GM21381 (cell line): ENCODE data around the gene LARP7.
"Not testable (repeated sequence)": the region's sequence is repeated elsewhere in the genome, so short reads cannot be mapped to it uniquely, and the experiment has no call there.

ENCODE experiments used
- ATAC-seq: cut with Tn5 transposase; IDR thresholded peaks from one replicate; pipeline ENCODE4 v1.9.1; 2021; ENCODE audit warnings: mild to moderate bottlenecking, moderate library complexity; ENCODE audit not compliant: unreplicated experiment

Gene LARP7

GRCh38 chr4:112649055-112649408 is 12.1 kb downstream of the LARP7 start:
- no peak for ATAC-seq

GRCh38 chr4:112650332-112650731 is 13.4 kb downstream of the LARP7 start:
- ATAC-seq = no peak

DNA sequence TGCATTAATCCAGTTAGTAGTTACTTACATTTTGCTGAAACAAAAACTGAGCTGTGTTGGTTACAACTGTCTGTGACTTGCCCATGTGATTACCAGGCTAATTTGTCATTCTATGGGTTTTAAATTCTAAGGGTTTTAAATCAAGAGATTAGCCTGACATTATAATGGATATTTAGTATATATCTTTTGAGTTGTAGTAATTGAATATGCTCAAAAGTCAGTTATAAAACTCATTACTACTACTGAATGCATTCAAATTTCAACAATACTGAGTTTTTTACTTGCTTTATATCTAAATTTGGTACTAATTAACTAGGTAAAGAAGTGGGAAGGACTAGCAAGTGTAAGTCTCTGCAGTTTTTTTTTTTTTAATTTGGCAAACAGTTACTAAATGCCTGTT is 14.7 kb downstream of the LARP7 start:
- ATAC-seq = no peak

DNA sequence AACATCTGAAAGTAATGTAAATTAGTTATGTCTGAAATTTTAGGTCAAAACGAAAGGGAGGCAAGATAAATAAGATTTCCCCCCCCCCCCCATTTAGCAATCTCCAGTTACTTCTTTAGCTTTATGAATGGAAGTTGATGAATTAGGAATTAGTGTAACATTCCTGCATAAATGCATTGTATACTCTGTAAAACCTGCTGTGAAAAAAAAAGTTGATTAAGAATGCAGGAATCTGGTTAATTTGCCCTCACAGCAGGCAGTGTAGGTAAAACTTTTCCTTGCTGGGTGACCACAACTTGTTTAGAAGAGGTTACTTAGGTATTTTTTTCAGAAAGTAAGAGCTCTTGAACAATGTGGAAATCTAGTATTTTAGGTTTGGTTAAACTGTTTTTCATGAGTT is 15.3 kb downstream of the LARP7 start:
- ATAC-seq = no peak

DNA sequence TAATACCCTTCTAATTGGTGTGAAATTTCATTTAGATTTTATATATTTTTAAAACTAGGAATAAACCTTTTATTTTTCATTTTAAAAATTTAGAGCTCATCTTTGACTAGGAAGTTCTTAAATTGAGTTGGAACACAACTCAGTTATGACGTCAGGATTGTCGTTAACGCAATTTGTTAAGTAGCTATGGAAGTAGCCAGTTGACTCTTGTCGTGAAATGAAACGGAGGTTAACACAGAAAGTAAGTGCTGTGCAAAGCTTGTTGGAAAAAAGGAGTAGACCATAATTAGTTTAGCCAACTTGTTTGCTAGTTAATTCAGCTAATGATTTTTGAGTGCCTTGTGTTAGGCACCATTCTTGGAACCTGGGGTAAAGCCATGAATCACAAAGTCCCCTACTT is 18.3 kb downstream of the LARP7 start:
- ATAC-seq = no peak

DNA sequence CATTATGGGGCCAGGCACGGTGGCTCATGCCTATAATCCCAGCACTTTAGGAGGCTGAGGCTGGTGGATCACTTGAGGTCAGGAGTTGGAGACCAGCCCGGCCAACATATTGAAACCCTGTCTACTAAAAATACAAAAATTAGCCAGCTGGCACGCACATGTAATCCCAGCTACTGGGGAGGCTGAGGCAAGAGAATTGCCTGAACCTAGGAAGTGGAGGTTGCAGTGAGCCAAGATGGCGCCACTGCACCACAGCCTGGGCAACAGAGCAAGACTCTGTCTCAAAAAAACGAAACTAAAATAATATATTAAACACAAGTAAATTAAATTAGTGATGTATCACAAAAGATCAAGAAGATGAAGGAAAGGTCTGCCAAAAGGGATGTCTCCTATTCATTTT is 19.2 kb downstream of the LARP7 start:
- not testable (repeated sequence) for ATAC-seq

DNA sequence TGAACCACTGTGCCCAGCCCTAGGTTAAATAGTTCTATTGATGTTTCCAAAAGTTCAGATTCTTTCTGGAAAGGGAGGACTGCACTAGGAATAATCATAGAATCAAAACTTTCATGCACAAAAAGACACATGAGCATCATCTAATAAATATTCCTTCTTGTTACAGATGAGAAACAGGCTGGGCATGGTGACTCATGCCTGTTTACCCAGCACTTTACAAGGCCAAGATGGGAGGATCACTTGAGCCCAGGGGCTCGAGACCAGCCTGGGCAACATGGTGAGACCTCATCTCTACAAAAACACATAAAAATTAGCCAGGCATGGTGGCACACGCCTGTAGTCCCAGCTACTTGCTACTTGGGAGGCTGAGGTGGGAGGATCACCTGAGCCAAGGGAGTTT is 27.7 kb downstream of the LARP7 start:
- no peak for ATAC-seq

- no peak for ATAC-seq
Measured at GRCh38 chr4:112668131-112668530, 31.2 kb downstream of the LARP7 start.

GRCh38 chr4:112673076-112673475 is 36.1 kb downstream of the LARP7 start:
- no peak for ATAC-seq

DNA sequence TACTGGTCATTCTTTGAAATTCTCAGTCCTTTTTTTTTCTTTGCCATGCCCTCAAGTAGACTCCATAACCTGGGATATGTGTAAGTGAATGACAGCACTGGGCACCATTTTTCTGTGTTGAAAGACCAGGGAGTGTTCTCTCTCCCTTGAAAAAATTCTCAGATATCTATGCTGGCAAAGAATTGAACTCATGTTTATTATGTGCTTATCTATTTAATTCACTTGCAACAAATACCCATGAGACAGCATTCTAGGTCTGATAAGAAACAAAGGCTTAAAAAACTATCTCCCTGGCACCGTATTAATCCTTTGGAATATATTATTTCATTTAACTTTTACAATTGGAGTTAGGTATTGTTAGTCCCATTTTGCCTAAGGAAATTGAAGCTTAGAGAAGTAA is 36.7 kb downstream of the LARP7 start:
- no peak for ATAC-seq

DNA sequence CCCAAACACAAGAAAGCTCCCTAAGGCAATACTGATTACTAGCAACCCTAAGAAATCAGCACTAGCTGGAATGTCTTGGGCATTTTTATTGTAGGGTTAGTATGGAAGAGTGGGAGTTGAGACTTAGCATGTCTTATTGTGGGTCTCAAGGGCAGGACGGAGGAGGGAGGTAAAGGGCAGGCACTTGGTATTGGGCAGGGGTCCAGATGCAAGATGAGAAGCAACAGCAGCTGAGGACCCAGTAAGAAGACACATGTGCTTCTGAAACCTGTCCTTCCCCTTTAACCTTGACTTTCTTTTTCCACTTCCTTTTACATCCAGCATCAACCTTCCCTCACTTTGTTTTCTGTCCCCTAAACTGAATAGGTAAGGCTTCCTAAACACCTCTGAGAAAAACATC is 37.4 kb downstream of the LARP7 start:
- ATAC-seq = no peak

GRCh38 chr4:112677519-112678091 is 40.7 kb downstream of the LARP7 start:
- no peak for ATAC-seq

DNA sequence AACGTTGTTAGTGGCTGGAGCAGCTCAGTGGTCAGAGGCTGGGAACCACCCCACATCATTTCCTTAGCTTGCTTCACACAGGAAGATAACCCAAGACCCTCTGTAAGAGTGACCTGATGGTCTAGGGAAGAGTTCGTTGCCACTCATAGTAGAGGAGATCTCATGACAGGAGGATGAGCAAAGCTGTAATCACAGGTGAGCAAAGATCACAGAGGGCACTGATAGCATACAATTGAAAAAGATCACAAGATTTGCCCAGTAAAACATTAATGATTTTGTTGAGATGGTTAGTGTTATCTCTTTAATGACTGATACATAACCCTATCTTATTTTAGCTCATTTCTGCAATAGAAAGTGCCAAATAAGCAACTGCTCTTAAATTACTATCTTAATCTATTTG is 44.1 kb downstream of the LARP7 start:
- ATAC-seq = no peak

DNA sequence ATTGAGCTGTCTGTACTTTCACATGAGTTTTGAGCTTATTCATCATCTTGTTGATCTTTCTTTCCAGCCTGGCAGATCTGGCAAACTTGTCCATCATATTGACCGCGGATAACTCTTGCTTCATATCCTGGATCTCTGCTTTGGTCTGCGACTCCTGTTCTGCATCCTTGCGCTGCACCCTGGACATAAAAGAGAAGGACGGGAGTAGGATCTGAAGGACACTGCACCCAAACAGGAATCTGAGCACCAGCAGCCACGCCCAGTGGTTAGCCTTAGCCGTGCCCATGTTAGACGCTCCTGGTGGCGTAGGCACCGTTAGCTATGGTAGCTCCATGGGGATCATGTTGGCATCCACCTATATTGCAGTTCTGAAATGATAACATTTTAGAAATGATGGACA is 56.6 kb downstream of the LARP7 start:
- no peak for ATAC-seq

DNA sequence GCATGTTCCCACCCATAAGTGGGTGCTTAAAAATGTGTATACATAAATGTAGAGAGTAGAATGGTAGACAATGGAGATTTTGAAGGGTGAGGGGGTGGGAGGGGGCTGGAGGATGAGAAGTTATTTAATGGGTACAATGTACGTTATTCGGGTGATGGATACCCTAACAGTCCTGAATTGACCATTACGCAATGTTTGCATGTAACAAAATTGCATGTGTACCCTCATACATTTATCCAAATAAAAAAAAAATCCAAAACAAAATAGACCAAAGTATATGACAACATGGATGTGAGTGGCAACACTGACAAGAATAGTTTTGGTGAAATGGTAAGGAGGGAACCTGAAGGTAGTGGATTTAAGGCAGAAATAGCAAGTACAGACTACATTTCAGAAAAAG is 63.7 kb downstream of the LARP7 start:
- ATAC-seq = no peak

DNA sequence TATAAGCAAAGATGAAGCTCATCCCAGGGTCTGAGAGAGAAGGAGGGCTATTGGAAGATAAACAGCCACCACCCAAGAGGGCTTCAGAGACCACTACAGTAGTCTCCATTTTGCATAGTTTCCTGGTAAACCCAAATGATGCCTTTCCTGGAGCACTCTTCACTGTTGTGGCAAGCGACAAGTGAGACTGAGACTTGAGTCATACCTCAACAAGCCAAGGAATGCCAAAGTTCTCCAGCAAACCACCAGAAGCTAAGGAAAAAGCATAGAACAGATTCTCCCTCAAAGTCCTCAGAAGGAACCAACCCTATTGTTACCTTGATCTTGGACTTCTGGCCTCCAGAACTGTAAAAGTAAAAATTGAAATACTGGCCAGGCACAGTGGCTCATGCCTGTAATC is 65.9 kb downstream of the LARP7 start:
- ATAC-seq = no peak

DNA sequence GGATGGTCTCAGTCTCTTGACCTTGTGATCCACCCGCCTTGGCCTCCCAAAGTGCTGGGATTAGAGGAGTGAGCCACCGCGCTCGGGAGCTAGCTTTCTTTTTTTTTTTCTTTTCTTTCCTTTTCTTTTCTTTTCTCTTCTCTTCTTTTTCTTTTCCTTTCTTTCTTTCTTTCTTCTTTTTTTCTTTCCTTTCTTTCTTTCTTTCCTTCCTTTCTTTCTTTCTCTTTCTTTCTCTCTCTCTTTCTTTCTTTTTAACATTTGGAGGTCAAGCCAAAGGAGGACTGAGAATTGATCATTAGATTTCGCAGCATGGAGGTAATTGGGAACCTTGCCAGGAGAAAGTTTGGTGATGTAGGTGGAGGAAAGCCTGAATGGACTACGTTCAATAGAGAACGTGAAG is 67.4 kb downstream of the LARP7 start:
- ATAC-seq = no peak

DNA sequence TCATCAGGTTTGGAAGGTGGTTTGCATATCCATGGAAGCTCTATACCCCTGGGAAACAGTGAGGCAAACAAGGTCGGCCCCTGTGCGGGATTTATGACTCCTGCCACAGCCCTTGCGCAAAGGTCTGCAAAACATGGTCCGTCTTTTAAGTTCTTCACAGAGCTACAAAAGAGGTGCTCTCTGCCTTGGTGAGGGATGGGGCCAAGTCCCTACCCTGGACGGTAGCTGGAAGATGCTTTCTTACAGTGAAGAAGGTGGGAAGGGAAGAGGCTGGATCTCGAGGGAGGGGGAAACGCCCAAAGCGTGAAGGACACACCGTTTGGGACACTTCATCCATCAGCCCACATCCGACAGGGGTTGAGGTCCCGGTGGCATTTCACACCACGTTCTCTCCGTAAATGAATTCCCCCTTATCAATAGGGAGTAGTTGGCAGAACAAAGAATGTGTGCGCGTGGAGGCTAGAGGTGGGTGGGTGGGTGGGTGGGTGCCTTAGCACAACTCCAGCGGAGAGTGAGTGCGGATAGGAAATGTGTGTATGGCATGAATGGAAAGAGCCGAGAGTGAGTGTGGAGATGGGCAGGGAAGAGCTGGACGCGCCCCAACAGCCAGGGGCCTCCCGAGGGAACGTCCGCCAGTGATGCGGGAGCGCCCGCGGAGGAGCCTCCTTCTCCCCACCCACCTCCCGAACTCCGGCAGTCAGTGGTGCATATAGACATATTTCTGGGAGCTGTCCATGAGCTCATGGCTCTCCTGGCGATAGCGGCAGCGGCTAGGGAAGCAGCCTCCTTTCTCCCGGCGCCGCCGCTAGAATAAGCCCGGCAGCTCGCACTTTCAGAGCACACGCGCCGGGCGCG is 68.3 kb downstream of the LARP7 start:
- no peak for ATAC-seq

GRCh38 chr4:112705891-112706839 is 69.2 kb downstream of the LARP7 start:
- not testable (repeated sequence) for ATAC-seq

DNA sequence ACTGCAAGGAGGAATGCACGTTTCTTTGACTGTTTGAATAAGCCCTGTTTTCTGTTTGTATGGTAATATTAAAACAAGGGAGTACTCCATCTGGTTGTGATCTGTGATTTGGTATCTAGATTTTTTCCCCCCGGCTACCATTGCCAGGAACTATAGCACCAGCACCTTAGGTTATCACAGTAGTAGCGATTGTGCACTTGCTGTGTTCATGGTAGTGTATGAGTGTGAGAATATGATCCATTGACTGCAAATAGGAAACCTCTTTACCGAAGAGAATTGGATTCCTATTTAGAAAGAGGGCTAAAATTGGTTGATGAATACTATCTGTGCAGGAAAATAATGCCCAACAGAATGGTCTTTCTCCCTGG is 69.9 kb downstream of the LARP7 start:
- no peak for ATAC-seq
